Subcutaneous adipose tissue (tissue), 4 donors: ENCODE measurements around the gene NPEPPS. TPM values are rescaled to one million over a fixed set of nuclear protein-coding genes. Genes with fewer than 3 reads are reported as not detected.
"Not testable (repeated sequence)": the region's sequence is repeated elsewhere in the genome, so short reads cannot be mapped to it uniquely, and the experiment has no call there.

ENCODE experiments used
- CTCF ChIP-seq: fragments of 450-650 bp; IDR thresholded peaks from one replicate; pipeline ENCODE4 v1.5.1; 2016; ENCODE audit warnings: low read depth, mild to moderate bottlenecking, control low read depth, antibody characterized with exemption, moderate library complexity
- total RNA-seq, 4 donors: library from RNA; depleted of rRNA; stranded (reverse); fragments of >200 nt; gene quantifications; one replicate each; pipeline ENCODE4 v1.1.0, GENCODE V29; 2016

The NPEPPS gene
- 100 to 1,000 TPM; 101 to 146 (median 130) TPM for total RNA-seq

GRCh38 chr17:47530557-47531232 is at the start of gene NPEPPS:
NPEPPS (plus strand) TSS chr17:47531108; CDS start chr17:47531301, 193 bp downstream.
- TF ChIP-seq CTCF = not testable (repeated sequence)

GRCh38 chr17:47603830-47604597 is 73.1 kb downstream of the NPEPPS start:
- TF ChIP-seq CTCF = no peak

- TF ChIP-seq CTCF = no peak
Observed at GRCh38 chr17:47604598-47604927, 73.7 kb downstream of the NPEPPS start.

- TF ChIP-seq CTCF = no peak
Observed at GRCh38 chr17:47605011-47605410, 74.1 kb downstream of the NPEPPS start.

- no peak for TF ChIP-seq CTCF
Observed at GRCh38 chr17:47607481-47607880, 76.6 kb downstream of the NPEPPS start.

- TF ChIP-seq CTCF = no peak
Observed at GRCh38 chr17:47611372-47612350, 80.8 kb downstream of the NPEPPS start.
